ENCODE results near the gene GFM1.

DNA sequence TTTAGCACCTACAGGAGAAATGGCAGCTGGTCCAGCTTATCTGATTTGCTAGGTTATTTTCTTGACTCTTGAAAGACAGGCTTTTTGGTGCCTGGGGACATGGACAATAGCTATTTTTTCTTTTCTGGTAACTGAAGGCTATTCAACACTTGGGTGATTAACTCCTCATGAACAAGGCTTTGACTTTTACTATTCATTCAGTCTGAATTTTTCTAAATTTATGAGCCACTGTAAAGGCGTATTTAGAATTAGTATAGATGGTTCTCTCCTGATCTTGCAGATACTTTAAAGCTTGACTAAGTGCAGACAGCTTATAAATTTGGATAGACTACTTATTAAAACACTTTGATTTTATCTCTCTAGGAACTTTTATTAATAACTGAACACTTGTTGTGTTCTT is 18.4 kb upstream of the GFM1 start:
- TF ChIP-seq POLR2A (IDR thresholded peaks at IDR 0.05), result no peak
- TF ChIP-seq CTCF (IDR thresholded peaks at IDR 0.05), result no peak
